ENCODE data around the gene ADARB1.

DNA sequence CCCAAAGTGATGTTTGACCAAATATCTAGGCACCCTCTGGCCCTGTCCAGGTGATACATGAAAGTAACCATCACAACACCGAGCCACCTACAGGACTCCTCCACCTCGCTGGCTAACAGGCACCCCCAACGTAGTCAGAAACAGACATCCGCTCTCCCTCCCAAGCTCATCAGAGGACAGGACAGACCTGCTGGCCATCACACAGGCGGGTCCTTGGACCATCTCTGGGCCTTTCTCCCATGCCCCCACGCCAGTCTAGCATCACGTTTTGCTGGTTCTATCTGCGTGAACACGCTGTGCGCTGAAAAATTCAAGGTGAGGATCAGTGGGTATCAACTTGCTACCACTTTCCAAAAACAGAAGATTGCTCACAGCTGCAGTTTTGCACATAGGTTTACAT is 21.4 kb upstream of the ADARB1 start:
- TF ChIP-seq, protein P1, sequence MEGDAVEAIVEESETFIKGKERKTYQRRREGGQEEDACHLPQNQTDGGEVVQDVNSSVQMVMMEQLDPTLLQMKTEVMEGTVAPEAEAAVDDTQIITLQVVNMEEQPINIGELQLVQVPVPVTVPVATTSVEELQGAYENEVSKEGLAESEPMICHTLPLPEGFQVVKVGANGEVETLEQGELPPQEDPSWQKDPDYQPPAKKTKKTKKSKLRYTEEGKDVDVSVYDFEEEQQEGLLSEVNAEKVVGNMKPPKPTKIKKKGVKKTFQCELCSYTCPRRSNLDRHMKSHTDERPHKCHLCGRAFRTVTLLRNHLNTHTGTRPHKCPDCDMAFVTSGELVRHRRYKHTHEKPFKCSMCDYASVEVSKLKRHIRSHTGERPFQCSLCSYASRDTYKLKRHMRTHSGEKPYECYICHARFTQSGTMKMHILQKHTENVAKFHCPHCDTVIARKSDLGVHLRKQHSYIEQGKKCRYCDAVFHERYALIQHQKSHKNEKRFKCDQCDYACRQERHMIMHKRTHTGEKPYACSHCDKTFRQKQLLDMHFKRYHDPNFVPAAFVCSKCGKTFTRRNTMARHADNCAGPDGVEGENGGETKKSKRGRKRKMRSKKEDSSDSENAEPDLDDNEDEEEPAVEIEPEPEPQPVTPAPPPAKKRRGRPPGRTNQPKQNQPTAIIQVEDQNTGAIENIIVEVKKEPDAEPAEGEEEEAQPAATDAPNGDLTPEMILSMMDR (IDR thresholded peaks at IDR 0.05), result no peak
- TF ChIP-seq EP300 (IDR thresholded peaks at IDR 0.05), result no peak
- no peak for TF ChIP-seq POLR2A (IDR thresholded peaks at IDR 0.05; ENCODE audit: low read depth)
- no peak for TF ChIP-seq POLR2AphosphoS5 (IDR thresholded peaks at IDR 0.05)
